Left ventricle myocardium inferior (tissue), 1 donor: ENCODE measurements around the gene PTPRM. TPM values are rescaled to one million over a fixed set of nuclear protein-coding genes. Genes with fewer than 3 reads are reported as not detected.

ENCODE experiments used
- DNase-seq: peaks from one replicate; pipeline ENCODE4 v3.0.0-alpha.2; 2020
- H3K27ac ChIP-seq: fragments of 200-600 bp; replicated peaks from 2 replicates; pipeline ENCODE4 v1.8.0; 2021
- H3K27me3 ChIP-seq: fragments of 200-600 bp; 2 replicates; pipeline ENCODE4 v1.8.0; 2021; ENCODE audit warnings: low read depth
- H3K36me3 ChIP-seq: fragments of 200-600 bp; 2 replicates; pipeline ENCODE4 v1.8.0; 2021
- H3K4me1 ChIP-seq: fragments of 200-600 bp; 2 replicates; pipeline ENCODE4 v1.8.0; 2021
- H3K4me3 ChIP-seq: fragments of 200-600 bp; 2 replicates; pipeline ENCODE4 v1.8.0; 2021; ENCODE audit warnings: mild to moderate bottlenecking, moderate library complexity
- H3K9me3 ChIP-seq: fragments of 200-600 bp; replicated peaks from 2 replicates; pipeline ENCODE4 v1.8.0; 2021
- CTCF ChIP-seq: fragments of 200-600 bp; IDR thresholded peaks from 2 replicates; pipeline ENCODE4 v1.8.0; 2021; ENCODE audit warnings: antibody characterized with exemption, mild to moderate bottlenecking, borderline replicate concordance
- intact Hi-C: fragments of 100-400 bp; cut with micrococcal nuclease; formaldehyde crosslinking; loops from one replicate; pipeline ENCODE4 v1.11.0; 2022
- total RNA-seq: library from RNA; stranded (reverse); fragmentation: NEBNext Ultra II Directional; extraction: Animal tissue kit (Norgen Biotek cat#: 25700); gene quantifications from one replicate; pipeline ENCODE4 v1.2.1, GENCODE V29; 2021
- donor health status: DM: no; HTN: yes; CAD: no; lungs with severe emphysema.

Gene PTPRM
- total RNA-seq, 1 donor from 2014 or later: 132 TPM

GRCh38 chr18:7979714-7980113 is 412.6 kb downstream of the PTPRM start:
- Histone ChIP-seq H3K9me3 (no peaks in the 10 kb centered on the region), H3K4me3 (no peak overlapping the region), H3K4me1 (peaks cover 66% of the 10 kb centered on the region), H3K36me3 (peaks cover 4% of the 10 kb centered on the region), H3K27me3 (no peaks in the 10 kb centered on the region), H3K27ac (no peak overlapping the region)
- intact Hi-C loops: no loop called here
- DNase-seq: no peak
- no peak for TF ChIP-seq CTCF

- H3K36me3 ChIP-seq: peaks cover 4% of the 10 kb centered on the region
- no peak for TF ChIP-seq CTCF
- H3K4me3 ChIP-seq: no peak overlapping the region
- no peak for DNase-seq
- no peaks in the 10 kb centered on the region for H3K9me3 ChIP-seq
- intact Hi-C loops: no loop called here
- peaks cover 62% of the 10 kb centered on the region for H3K4me1 ChIP-seq
- H3K27me3 ChIP-seq: no peaks in the 10 kb centered on the region
- no peak overlapping the region for H3K27ac ChIP-seq
Measured at GRCh38 chr18:7980136-7980535, 413.0 kb downstream of the PTPRM start.

- intact Hi-C loops: no loop called here
- no peaks in the 10 kb centered on the region for H3K9me3 ChIP-seq
- DNase-seq: no peak
Measured at GRCh38 chr18:7980656-7981055, 413.5 kb downstream of the PTPRM start.

GRCh38 chr18:7982216-7982615 is 415.1 kb downstream of the PTPRM start:
- Histone ChIP-seq H3K36me3 (peaks cover 2% of the 10 kb centered on the region), H3K9me3 (no peaks in the 10 kb centered on the region), H3K4me3 (no peak overlapping the region), H3K4me1 (peaks cover 54% of the 10 kb centered on the region), H3K27ac (no peak overlapping the region), H3K27me3 (no peaks in the 10 kb centered on the region)
- intact Hi-C loops: no loop called here
- no peak for TF ChIP-seq CTCF
- DNase-seq: no peak

More at GRCh38 chr18:7980656-7981055, 413.5 kb downstream of the PTPRM start:
- Histone ChIP-seq H3K36me3 (peaks cover 4% of the 10 kb centered on the region), H3K4me1 (peaks cover 57% of the 10 kb centered on the region), H3K27me3 (no peaks in the 10 kb centered on the region), H3K4me3 (no peak overlapping the region), H3K27ac (no peak overlapping the region)
- TF ChIP-seq CTCF: no peak

GRCh38 chr18:7987284-7987976 is 420.3 kb downstream of the PTPRM start:
- intact Hi-C loops: no loop called here
- no peak overlapping the region for H3K27ac ChIP-seq
- H3K4me3 ChIP-seq: no peak overlapping the region
- H3K9me3 ChIP-seq: no peaks in the 10 kb centered on the region
- no peak for DNase-seq
- no peak for TF ChIP-seq CTCF
- H3K27me3 ChIP-seq: no peaks in the 10 kb centered on the region
- H3K4me1 ChIP-seq: peaks cover 31% of the 10 kb centered on the region
- H3K36me3 ChIP-seq: no peaks in the 10 kb centered on the region
